H1 (cell line): ENCODE data around the gene NPY5R. TPM values are rescaled to one million over a fixed set of nuclear protein-coding genes. Genes with fewer than 3 reads are reported as not detected.

ENCODE experiments used
- CTCF ChIA-PET: fragments of 300-600 bp; sonication (Branson Sonifier 250); formaldehyde crosslinking; loops from one replicate; lab custom pipeline; 2021; ENCODE audit not compliant: partially characterized antibody; lab: Charles Lee
- POLR2A ChIA-PET: fragments of 300-600 bp; sonication (Branson Sonifier 250); formaldehyde crosslinking; loops from one replicate; lab custom pipeline; 2021; ENCODE audit warnings: inconsistent platforms; ENCODE audit not compliant: partially characterized antibody; lab: Charles Lee
- DNase-seq, 2 experiments: peaks; one replicate each; pipeline versions ENCODE4 v3.0.0 to v3.0.0-alpha.2; 2010 to 2022; ENCODE audit warnings: low spot score in 2 of 2, low read depth in 1 of 2, mixed read lengths in 1 of 2
- FAIRE-seq: peaks from 2 replicates; lab custom pipeline; 2011; peaks lifted over from hg19 to GRCh38; lab: Jason Lieb, UNC
- H2AFZ ChIP-seq: 2 replicates; pipeline ENCODE4 v1.8.1; 2012; ENCODE audit warnings: low read length, inconsistent platforms
- H2AK5ac ChIP-seq: 2 replicates; pipeline ENCODE4 v1.6.1; 2013; ENCODE audit warnings: low read depth, low read length
- H2BK120ac ChIP-seq: replicated peaks from 2 replicates; pipeline ENCODE3; 2013; ENCODE audit warnings: low read depth, low read length, inconsistent platforms
- H2BK12ac ChIP-seq: 2 replicates; pipeline ENCODE4 v1.6.1; 2013; ENCODE audit warnings: low read depth, low read length
- H2BK15ac ChIP-seq: 2 replicates; pipeline ENCODE4 v1.6.1; 2013; ENCODE audit warnings: low read length
- H2BK20ac ChIP-seq: 2 replicates; pipeline ENCODE4 v1.6.1; 2013; ENCODE audit warnings: low read length
- H2BK5ac ChIP-seq: 2 replicates; pipeline ENCODE4 v1.6.1; 2013; ENCODE audit warnings: low read depth, low read length
- H3K14ac ChIP-seq: 2 replicates; pipeline ENCODE4 v1.6.1; 2013; ENCODE audit warnings: inconsistent platforms; ENCODE audit not compliant: insufficient read length
- H3K18ac ChIP-seq: 2 replicates; pipeline ENCODE4 v1.6.1; 2013; ENCODE audit warnings: low read length; ENCODE audit errors: extremely low read depth
- H3K23ac ChIP-seq: 2 replicates; pipeline ENCODE4 v1.6.1; 2013; ENCODE audit warnings: inconsistent platforms; ENCODE audit not compliant: insufficient read length
- H3K23me2 ChIP-seq: 2 replicates; pipeline ENCODE4 v1.6.1; 2013; ENCODE audit warnings: low read depth, low read length
- H3K27ac ChIP-seq: 2 replicates; pipeline ENCODE4 v1.6.1; 2011; ENCODE audit warnings: low read depth, low read length, inconsistent platforms
- H3K27me3 ChIP-seq, 4 experiments: replicated peaks in 1 of 4; 1 replicate in 1 of 4; 2 replicates in 3 of 4; pipeline versions ENCODE4 v1.6.1 to v1.8.1; 2011 to 2013; ENCODE audit warnings: low read length in 3 of 4, mild to moderate bottlenecking in 3 of 4, inconsistent platforms in 2 of 4, mixed read lengths in 2 of 4, moderate library complexity in 1 of 4; ENCODE audit not compliant: control insufficient read depth in 3 of 4, insufficient read depth in 3 of 4; ENCODE audit errors: extremely low read depth in 1 of 4
- H3K36me3 ChIP-seq, 4 experiments: 2 replicates each; pipeline versions ENCODE4 v1.6.1 to v1.8.1; 2011 to 2013; ENCODE audit warnings: mild to moderate bottlenecking in 4 of 4, low read length in 3 of 4, moderate library complexity in 2 of 4, control low read depth in 1 of 4, inconsistent platforms in 1 of 4; ENCODE audit not compliant: insufficient read depth in 4 of 4, control insufficient read depth in 2 of 4
- H3K4ac ChIP-seq: replicated peaks from 2 replicates; pipeline ENCODE3; 2013; ENCODE audit warnings: low read length, low read depth, mixed read lengths, inconsistent platforms; ENCODE audit not compliant: insufficient read length
- H3K4me1 ChIP-seq, 4 experiments: replicated peaks in 1 of 4; 1 replicate in 1 of 4; 2 replicates in 3 of 4; pipeline versions ENCODE4 v1.6.1 to v1.8.1; 2011 to 2013; ENCODE audit warnings: low read length in 3 of 4, inconsistent platforms in 2 of 4, mixed read lengths in 1 of 4; ENCODE audit not compliant: insufficient read depth in 4 of 4, control insufficient read depth in 3 of 4
- H3K4me2 ChIP-seq, 2 experiments: 2 replicates each; pipeline versions ENCODE4 v1.6.1 to v1.8.1; 2011 to 2013; ENCODE audit warnings: low read depth in 2 of 2, low read length in 2 of 2, control low read depth in 1 of 2, inconsistent platforms in 1 of 2, mild to moderate bottlenecking in 1 of 2; ENCODE audit not compliant: insufficient read depth in 1 of 2
- H3K4me3 ChIP-seq, 4 experiments: fragments of 200-600, 300-600 bp in 1 of 4; sonication (generic), shearing (Covaris generic), sonication (Bioruptor Twin) in 1 of 4; 2 replicates each; pipeline versions ENCODE4 v1.5.1 to v1.8.1; 2011 to 2016; ENCODE audit warnings: low read length in 4 of 4, low read depth in 3 of 4, control low read depth in 2 of 4, inconsistent platforms in 2 of 4, mild to moderate bottlenecking in 2 of 4, mixed read lengths in 1 of 4, moderate library complexity in 1 of 4; ENCODE audit not compliant: insufficient read depth in 2 of 4; ENCODE audit errors: extremely low read depth in 1 of 4
- H3K56ac ChIP-seq: replicated peaks from 2 replicates; pipeline ENCODE3; 2013; ENCODE audit warnings: low read depth, mild to moderate bottlenecking, mixed read lengths, low read length, inconsistent platforms; ENCODE audit not compliant: insufficient read length
- H3K79me1 ChIP-seq: 2 replicates; pipeline ENCODE4 v1.6.1; 2013; ENCODE audit warnings: low read depth, low read length, control low read depth
- H3K79me2 ChIP-seq, 2 experiments: 2 replicates each; pipeline versions ENCODE4 v1.6.1 to v1.8.1; 2012 to 2013; ENCODE audit warnings: low read length in 2 of 2, mild to moderate bottlenecking in 2 of 2, inconsistent platforms in 1 of 2; ENCODE audit not compliant: insufficient read depth in 2 of 2, control insufficient read depth in 1 of 2
- H3K9ac ChIP-seq, 4 experiments: replicated peaks in 1 of 4; 1 replicate in 1 of 4; 2 replicates in 3 of 4; pipeline versions ENCODE4 v1.6.1 to v1.8.1; 2011 to 2013; ENCODE audit warnings: low read depth in 3 of 4, low read length in 3 of 4, control low read depth in 2 of 4, mild to moderate bottlenecking in 2 of 4, moderate library complexity in 2 of 4, inconsistent platforms in 1 of 4; ENCODE audit errors: extremely low read depth in 1 of 4
- H3K9me3 ChIP-seq, 2 experiments: 2 replicates each; pipeline versions ENCODE4 v1.6.1 to v1.8.1; 2012 to 2013; ENCODE audit warnings: mild to moderate bottlenecking in 2 of 2, moderate library complexity in 2 of 2, control low read depth in 1 of 2, inconsistent platforms in 1 of 2, low read depth in 1 of 2, low read length in 1 of 2, mixed read lengths in 1 of 2; ENCODE audit not compliant: insufficient read depth in 2 of 2
- H4K20me1 ChIP-seq, 2 experiments: replicated peaks in 1 of 2; 2 replicates each; pipeline versions ENCODE3 to v1.8.1; 2011 to 2013; ENCODE audit warnings: inconsistent platforms in 2 of 2, low read length in 2 of 2, mild to moderate bottlenecking in 1 of 2; ENCODE audit not compliant: insufficient read depth in 2 of 2, control insufficient read depth in 1 of 2
- H4K5ac ChIP-seq: 2 replicates; pipeline ENCODE4 v1.6.1; 2013; ENCODE audit warnings: low read length, low read depth, mixed read lengths, inconsistent platforms; ENCODE audit not compliant: insufficient read length
- H4K8ac ChIP-seq: 2 replicates; pipeline ENCODE4 v1.8.0; 2013; ENCODE audit warnings: mild to moderate bottlenecking, moderate library complexity, low read length, inconsistent platforms; ENCODE audit not compliant: insufficient read depth; ENCODE audit errors: extremely low read depth
- H4K91ac ChIP-seq: replicated peaks from 2 replicates; pipeline ENCODE3; 2013; ENCODE audit warnings: low read length, mixed read lengths, inconsistent platforms; ENCODE audit not compliant: insufficient read length
- ATF3 ChIP-seq: IDR thresholded peaks from 2 replicates; pipeline ENCODE4 v1.6.1; 2011; ENCODE audit warnings: low read depth, mild to moderate bottlenecking, low read length; ENCODE audit not compliant: insufficient read depth
- HDAC2 ChIP-seq, 2 experiments: fragments of 300-600 bp in 1 of 2; sonication (generic) in 1 of 2; IDR thresholded peaks; 2 replicates each; pipeline ENCODE4 v1.6.1; 2011 to 2012; ENCODE audit warnings: low read depth in 2 of 2, low read length in 2 of 2, mild to moderate bottlenecking in 2 of 2, moderate library complexity in 2 of 2, borderline replicate concordance in 1 of 2, inconsistent platforms in 1 of 2
- POLR2A ChIP-seq, 2 experiments: IDR thresholded peaks; 1 replicate in 1 of 2; 2 replicates in 1 of 2; pipeline ENCODE4 v1.6.1; 2011; ENCODE audit warnings: low read depth in 2 of 2, low read length in 2 of 2, mild to moderate bottlenecking in 2 of 2; ENCODE audit errors: control extremely low read depth in 1 of 2
- RXRA ChIP-seq: IDR thresholded peaks from 2 replicates; pipeline ENCODE4 v1.6.1; 2011; ENCODE audit warnings: low read depth, mild to moderate bottlenecking, low read length, moderate library complexity; ENCODE audit not compliant: insufficient read depth
- SIRT6 ChIP-seq: IDR thresholded peaks from one replicate; pipeline ENCODE4 v1.7.1; 2012; ENCODE audit warnings: low read length, inconsistent platforms
- ZNF274 ChIP-seq: IDR thresholded peaks from 2 replicates; pipeline ENCODE4 v1.7.0; 2012; ENCODE audit warnings: low read length, borderline replicate concordance; ENCODE audit errors: extremely low read depth
- polyA plus RNA-seq, 7 experiments: library from polyadenylated mRNA; depleted of rRNA in 3 of 7; stranded (reverse) in 5 of 7; unstranded in 2 of 7; fragments of >200 nt in 5 of 7; fragments of 200-250 nt in 2 of 7; gene quantifications; 1 replicate in 5 of 7; 2 replicates in 1 of 7; 4 replicates in 1 of 7; pipeline versions ENCODE4 v1.2.1 to v1.2.3, GENCODE V29; 2011 to 2013; ENCODE audit warnings: missing spikeins in 2 of 7, mixed read lengths in 2 of 7
- total RNA-seq: library from RNA; stranded (reverse); fragmentation: NEBNext Ultra II Directional; extraction: Animal tissue kit (Norgen Biotek cat#: 25700); gene quantifications from 2 replicates; pipeline ENCODE4 v1.2.1, GENCODE V29; 2021

The NPY5R gene
- total and polyA plus RNA-seq, 2 of the 8 experiments (the other 6 are each of a cell fraction or from before 2014, with no cell fraction given): 1.5 to 1.9 TPM

GRCh38 chr4:163398238-163398637, 54.5 kb downstream of the NPY5R start:
- no peak overlapping the region for H3K4ac ChIP-seq
- no peaks in the 10 kb centered on the region for H4K20me1 ChIP-seq
- no peak overlapping the region for H3K18ac ChIP-seq
- H2AK5ac ChIP-seq: no peak overlapping the region
- no peak overlapping the region for H3K14ac ChIP-seq
- peaks cover 0 to 1% (median 0%) of the 10 kb centered on the region in 4 experiments; a peak in 1 of 7 replicates for H3K27me3 ChIP-seq
- H3K36me3 ChIP-seq: no peaks in the 10 kb centered on the region
- H3K9ac ChIP-seq: no peak overlapping the region
- no peak overlapping the region for H4K8ac ChIP-seq
- H3K79me1 ChIP-seq: no peaks in the 10 kb centered on the region
- H2BK12ac ChIP-seq: no peak overlapping the region
- no peaks in the 10 kb centered on the region for H3K9me3 ChIP-seq
- H3K23ac ChIP-seq: no peak overlapping the region
- H3K27ac ChIP-seq: no peak overlapping the region
- no peak for FAIRE-seq
- H2BK5ac ChIP-seq: no peak overlapping the region
- no peak overlapping the region for H2AFZ ChIP-seq
- no peak overlapping the region for H3K56ac ChIP-seq
- H2BK20ac ChIP-seq: no peak overlapping the region
- ChIA-PET CTCF (no interaction called here), POLR2A (no interaction called here)
- H3K23me2 ChIP-seq: no peaks in the 10 kb centered on the region
- H3K4me3 ChIP-seq: no peak overlapping the region
- DNase-seq: no peak
- H3K4me2 ChIP-seq: no peak overlapping the region
- no peak overlapping the region for H4K91ac ChIP-seq
- H4K5ac ChIP-seq: no peak overlapping the region
- no peak overlapping the region for H2BK15ac ChIP-seq
- H2BK120ac ChIP-seq: no peak overlapping the region
- H3K79me2 ChIP-seq: no peaks in the 10 kb centered on the region
- no peaks in the 10 kb centered on the region for H3K4me1 ChIP-seq
- no peak for TF ChIP-seq RXRA
- no peak for TF ChIP-seq ZNF274
- no peak for TF ChIP-seq SIRT6
- no peak for TF ChIP-seq HDAC2 (IDR thresholded peaks at IDR 0.05; ENCODE audit: borderline replicate concordance in 1 of 2, low read depth in 2 of 2, low read length in 2 of 2)
- no peak for TF ChIP-seq POLR2A (IDR thresholded peaks at IDR 0.05; ENCODE audit: control extremely low read depth in 1 of 2, low read depth in 2 of 2, low read length in 2 of 2)
- no peak for TF ChIP-seq ATF3
